GM18517 (cell line): ENCODE data around the gene HDAC8.
"Not testable (repeated sequence)": the region's sequence is repeated elsewhere in the genome, so short reads cannot be mapped to it uniquely, and the experiment has no call there.

Experiments used
- ATAC-seq: cut with Tn5 transposase; IDR thresholded peaks from one replicate; pipeline ENCODE4 v1.9.1; 2021; ENCODE audit warnings: mild to moderate bottlenecking, moderate library complexity; ENCODE audit not compliant: unreplicated experiment

Gene HDAC8

GRCh38 chrX:72536542-72536941, 36.1 kb downstream of the HDAC8 start:
- no peak for ATAC-seq

DNA sequence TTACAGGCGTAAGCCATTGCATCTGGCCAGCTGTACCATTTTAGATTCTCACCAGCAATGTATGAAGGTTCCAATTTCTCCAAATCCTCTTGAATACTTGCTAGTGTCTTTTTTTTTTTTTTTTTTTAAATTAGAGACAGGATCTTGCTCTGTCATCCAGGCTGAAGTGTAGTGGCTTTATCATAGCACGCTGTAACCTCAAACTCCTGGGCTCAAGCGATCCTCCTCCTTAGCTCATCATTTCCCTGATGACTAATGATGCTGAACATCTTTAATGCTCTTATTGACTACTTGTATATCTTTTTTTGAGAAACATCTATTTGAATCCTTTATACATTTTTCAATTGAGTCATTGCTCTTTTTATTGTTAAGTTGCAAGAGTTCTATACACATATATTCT, 40.3 kb downstream of the HDAC8 start:
- ATAC-seq, result no peak

- ATAC-seq, result no peak
Observed at GRCh38 chrX:72526534-72527508, 45.8 kb downstream of the HDAC8 start.

DNA sequence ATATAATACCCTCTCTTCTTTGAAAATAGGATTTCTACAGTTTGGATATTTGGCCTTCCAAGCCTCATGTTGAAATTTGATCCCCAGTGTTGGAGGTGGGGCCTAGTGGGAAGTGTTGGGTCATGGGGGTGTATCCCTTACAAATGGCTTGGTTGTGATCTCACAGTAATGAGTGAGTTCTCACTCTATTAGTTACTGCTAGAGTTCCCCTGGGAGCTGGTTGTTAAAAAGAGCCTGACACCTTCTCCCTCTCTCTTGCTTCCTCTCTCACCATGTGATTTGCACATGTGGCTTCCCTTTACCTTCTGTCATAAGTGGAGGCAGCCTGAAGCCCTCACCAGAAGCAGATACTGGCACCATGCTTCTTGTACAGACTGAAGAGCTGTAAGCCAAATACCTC, 73.9 kb downstream of the HDAC8 start:
- ATAC-seq, result no peak

GRCh38 chrX:72495046-72495445, 77.6 kb downstream of the HDAC8 start:
- no peak for ATAC-seq

- ATAC-seq, result peak; percentile 90
Observed at GRCh38 chrX:72492499-72492898, 80.1 kb downstream of the HDAC8 start.

GRCh38 chrX:72490221-72490620, 82.4 kb downstream of the HDAC8 start:
- ATAC-seq, result not testable (repeated sequence)

- ATAC-seq, result no peak
Observed at GRCh38 chrX:72487661-72488060, 85.0 kb downstream of the HDAC8 start.

DNA sequence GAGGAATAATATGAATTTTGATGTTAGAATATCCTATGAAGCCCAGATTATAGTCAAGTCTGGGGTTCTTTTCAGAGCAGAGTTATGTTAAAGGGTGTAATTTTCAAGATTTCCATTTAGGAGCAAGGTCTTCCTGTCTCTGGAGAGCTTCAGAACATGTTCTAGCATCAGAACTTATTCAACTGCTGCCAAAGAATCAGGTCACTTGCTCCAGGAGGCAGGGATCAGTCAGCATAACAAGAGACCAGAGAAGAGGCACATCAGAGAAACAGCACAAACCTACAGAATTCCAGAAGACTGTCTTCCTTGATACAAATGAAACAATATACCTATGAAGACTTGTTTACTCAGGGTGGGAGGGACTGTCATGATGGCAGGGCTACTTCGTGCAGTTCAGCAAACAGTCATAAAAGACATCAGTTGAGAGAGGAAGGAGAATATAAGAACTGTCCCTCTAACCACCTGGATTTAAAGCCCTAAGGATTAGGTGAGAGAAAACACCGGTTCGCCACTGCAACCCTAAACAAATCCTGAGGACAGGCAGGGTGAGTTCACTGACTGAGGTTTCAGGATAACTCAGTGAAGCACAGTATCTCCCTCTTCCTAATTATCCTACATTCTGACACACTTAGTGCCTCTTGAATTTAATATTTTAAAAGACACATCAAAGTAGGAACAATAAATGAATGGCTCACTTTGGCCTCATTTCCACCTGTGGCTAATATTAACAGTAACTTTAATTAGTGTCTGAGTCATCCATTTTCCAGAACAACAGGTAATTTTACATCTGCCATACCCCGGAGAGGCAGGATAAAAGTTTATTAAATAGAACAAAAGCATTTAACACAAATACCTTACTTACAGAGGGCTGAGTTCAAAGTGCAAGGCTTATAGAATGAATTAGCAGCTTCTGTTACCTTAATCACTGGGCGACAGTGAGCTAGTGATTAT, 93.0 kb downstream of the HDAC8 start:
- ATAC-seq, result no peak

DNA sequence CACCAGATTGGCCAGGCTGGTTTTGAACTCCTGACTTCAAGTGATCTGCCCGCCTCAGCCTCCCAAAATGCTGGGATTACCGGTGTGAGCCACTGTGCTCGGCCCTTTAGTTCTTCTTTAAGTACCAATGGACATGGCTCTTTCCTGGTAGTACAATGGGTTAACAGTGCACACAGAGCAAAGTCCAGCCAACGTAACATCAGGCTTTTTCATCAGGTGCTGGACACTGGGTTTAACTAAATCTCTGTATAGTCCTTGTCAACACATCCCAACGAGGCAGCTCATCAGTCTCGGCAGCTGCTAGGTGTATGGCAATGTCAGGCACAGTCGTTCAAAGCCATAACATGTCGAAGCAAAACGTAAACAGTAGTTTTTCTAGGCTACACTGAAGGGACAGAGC, 93.8 kb downstream of the HDAC8 start:
- no peak for ATAC-seq

DNA sequence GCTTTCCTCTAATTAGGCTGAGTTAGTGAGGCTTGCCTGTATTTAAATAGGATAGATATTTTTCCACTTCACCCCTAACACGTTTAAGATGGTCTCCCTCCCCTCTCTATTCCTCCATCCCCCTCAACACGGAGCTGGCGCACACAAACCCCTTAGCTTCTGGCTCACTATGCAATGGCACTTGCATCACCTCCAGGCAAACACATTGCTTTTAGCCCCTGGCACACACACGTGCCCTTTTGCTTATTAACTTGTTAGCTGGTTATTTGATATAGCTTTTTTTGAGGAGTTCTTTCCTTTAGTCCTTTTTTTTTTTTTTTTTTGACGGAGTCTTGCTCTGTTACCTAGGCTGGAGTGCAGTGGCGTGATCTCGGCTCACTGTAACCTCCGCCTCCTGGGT, 94.3 kb downstream of the HDAC8 start:
- ATAC-seq, result no peak

DNA sequence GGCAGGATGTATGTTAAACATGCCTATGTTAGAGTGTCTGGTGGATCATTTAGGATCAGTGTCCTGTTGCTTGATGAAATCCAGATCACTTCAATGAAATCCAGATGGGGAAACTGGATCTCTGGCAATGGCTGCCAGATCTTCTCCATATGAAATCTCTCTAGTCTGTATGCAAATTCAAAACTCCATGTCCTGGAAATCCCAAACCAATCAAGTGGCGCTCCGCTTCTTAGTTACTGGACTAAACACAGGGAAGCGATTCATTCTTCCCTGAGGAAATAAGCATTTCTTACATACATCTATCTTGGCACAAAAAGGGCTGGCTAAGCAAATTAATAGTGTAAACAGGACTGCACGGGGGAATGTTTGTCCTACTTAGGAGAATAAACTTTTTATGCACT, 94.9 kb downstream of the HDAC8 start:
- no peak for ATAC-seq

DNA sequence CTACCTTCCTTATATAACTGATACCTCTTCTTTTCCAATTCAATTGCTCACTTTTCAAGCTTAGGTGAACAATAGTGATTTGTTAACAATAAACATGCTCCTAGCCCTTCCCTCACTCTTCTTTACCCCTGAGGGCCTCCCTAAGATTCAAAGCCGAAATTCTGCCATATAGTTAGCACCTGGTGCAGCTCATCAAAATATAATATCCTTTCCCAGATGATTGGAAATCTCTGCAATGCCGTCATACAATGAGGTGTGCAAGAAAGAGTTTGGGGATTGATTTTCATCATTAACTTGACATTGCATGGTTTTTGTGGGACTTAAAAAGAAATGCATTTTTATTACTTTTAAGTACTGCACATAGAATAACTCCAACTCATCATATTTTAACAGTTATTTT, 95.3 kb downstream of the HDAC8 start:
- no peak for ATAC-seq

- no peak for ATAC-seq
Observed at GRCh38 chrX:72475952-72476668, 96.5 kb downstream of the HDAC8 start.

GRCh38 chrX:72475338-72475737, 97.3 kb downstream of the HDAC8 start:
- ATAC-seq, result no peak

GRCh38 chrX:72470532-72471223, 102.0 kb downstream of the HDAC8 start:
- no peak for ATAC-seq

DNA sequence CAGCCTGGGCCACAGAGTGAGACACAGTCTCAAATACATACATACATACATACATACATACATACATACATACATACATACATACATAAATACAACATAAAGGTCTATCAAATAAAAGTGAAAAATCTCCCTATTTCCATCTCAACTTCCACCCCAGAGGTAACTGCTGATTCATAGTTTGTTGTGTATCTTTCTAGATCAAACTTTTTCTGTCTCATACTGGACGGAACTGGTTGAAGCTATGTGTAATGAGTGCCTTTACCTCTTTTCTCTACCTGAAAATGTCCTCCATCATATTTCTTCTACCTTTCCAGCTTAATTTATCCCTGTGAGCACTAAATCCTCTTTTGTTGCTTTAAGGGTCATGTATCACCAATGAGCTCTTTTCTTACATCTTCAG, 102.5 kb downstream of the HDAC8 start:
- ATAC-seq, result no peak

DNA sequence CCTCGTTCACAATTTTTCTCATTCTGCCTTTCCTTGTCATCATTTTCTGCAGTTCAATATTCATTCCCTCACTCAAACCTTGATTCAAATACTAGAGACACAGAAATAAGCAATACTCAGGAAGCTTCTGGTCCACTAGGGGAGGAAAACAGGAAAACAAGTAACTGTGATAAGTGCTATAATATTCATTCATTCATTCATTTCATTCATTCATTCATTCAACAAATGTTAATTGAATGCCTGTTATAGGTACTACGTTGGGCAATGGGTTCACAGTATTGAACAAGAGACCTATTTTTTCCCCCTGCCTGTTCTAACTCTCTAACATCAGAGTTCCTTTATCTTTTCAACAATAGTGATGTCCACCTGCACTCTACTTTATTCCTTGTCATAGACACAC, 104.0 kb downstream of the HDAC8 start:
- ATAC-seq, result no peak

DNA sequence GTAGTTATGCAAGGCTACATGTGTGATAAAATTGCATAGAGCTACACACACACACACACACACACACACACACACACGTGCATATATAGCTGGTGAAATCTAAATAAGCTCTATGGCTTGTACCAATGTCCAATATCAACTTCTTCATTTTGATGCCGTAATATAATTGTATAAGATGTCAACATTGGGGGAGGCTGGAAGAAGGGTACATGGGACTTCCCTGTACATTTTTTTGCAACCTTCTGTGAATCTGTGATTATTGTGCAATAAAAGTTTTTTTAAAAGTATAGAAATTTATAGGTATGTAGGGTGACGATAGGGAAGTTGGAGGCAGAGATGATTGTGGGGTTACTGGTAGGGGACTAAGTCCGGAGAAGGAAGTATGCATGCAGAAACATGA, 105.5 kb downstream of the HDAC8 start:
- no peak for ATAC-seq

- no peak for ATAC-seq
Observed at GRCh38 chrX:72466493-72466892, 106.2 kb downstream of the HDAC8 start.
